Transverse colon (tissue), 4 donors: Measurements from ENCODE around the gene GALNT18. TPM values are rescaled to one million over a fixed set of nuclear protein-coding genes. Genes with fewer than 3 reads are reported as not detected.

Experiments
- DNase-seq: peaks from one replicate; pipeline ENCODE4 v3.0.0-alpha.2; 2019
- H3K27ac ChIP-seq, 4 donors: fragments of 200-600 bp; sonication (generic); 2 replicates each; pipeline ENCODE4 v1.5.1; 2016 to 2018; ENCODE audit warnings: inconsistent platforms in 4 of 4
- H3K27me3 ChIP-seq: fragments of 200-600 bp; sonication (generic); 2 replicates; pipeline ENCODE4 v1.5.1; 2017; ENCODE audit warnings: inconsistent platforms
- H3K36me3 ChIP-seq, 4 donors: fragments of 200-600 bp; sonication (generic); 2 replicates each; pipeline ENCODE4 v1.5.1; 2017 to 2019; ENCODE audit warnings: inconsistent platforms in 4 of 4
- H3K4me1 ChIP-seq, 4 donors: fragments of 200-600 bp; sonication (generic); 2 replicates each; pipeline ENCODE4 v1.5.1; 2017 to 2020; ENCODE audit warnings: inconsistent platforms in 4 of 4
- H3K4me3 ChIP-seq, 4 donors: fragments of 200-600 bp; sonication (generic); 1 replicate in 1 of 4; 2 replicates in 3 of 4; pipeline versions ENCODE4 v1.5.1 to v1.6.1; 2017 to 2019; ENCODE audit warnings: inconsistent platforms in 4 of 4
- H3K9me3 ChIP-seq, 2 donors: fragments of 200-600 bp; sonication (generic); 2 replicates each; pipeline ENCODE4 v1.5.1; 2017 to 2019; ENCODE audit warnings: inconsistent platforms in 2 of 2
- CTCF ChIP-seq, 5 experiments: fragments of 200-600 bp in 3 of 5; fragments of 450-650 bp in 2 of 5; sonication (generic) in 3 of 5; IDR thresholded peaks; 1 replicate in 2 of 5; 2 replicates in 3 of 5; pipeline ENCODE4 v1.5.1; 2016 to 2017; ENCODE audit warnings: antibody characterized with exemption in 5 of 5, inconsistent platforms in 3 of 5, mild to moderate bottlenecking in 2 of 5, moderate library complexity in 1 of 5
- EP300 ChIP-seq: sonication (generic); formaldehyde crosslinking; IDR thresholded peaks from one replicate; pipeline ENCODE4 v1.6.1; 2017; ENCODE audit warnings: antibody characterized with exemption, low read depth
- POLR2A ChIP-seq: fragments of 450-650 bp; IDR thresholded peaks from one replicate; pipeline ENCODE4 v1.6.1; 2016; ENCODE audit warnings: antibody characterized with exemption, mild to moderate bottlenecking, moderate library complexity
- POLR2AphosphoS5 ChIP-seq, 3 donors: sonication (generic); formaldehyde crosslinking; IDR thresholded peaks; one replicate each; pipeline ENCODE4 v1.6.1; 2016; ENCODE audit warnings: antibody characterized with exemption in 3 of 3
- WGBS, 2 donors: methylation state at CpG; one replicate each; pipeline ENCODE4 v1.1.5; 2018; ENCODE audit warnings: low coverage in 1 of 2; 5-methylcytosine and 5-hydroxymethylcytosine counted together
- in situ Hi-C, 4 donors: fragments of 200-750 bp; cut with MboI; loops; one replicate each; pipeline versions ENCODE4 v1.15.0 to v1.15.1; 2017; ENCODE audit warnings: low sequenced_read_pairs in 3 of 4, low pct_ligation_motif_present in 1 of 4, low pct_unique_long_range_greater_than_20kb in 1 of 4
- intact Hi-C: fragments of 100-400 bp; cut with DNase I; formaldehyde crosslinking; loops from one replicate; pipeline ENCODE4 v1.15.1; 2023; ENCODE audit warnings: low total_unique reads
- total RNA-seq, 4 donors: library from RNA; depleted of rRNA; stranded (reverse); fragments of >200 nt; gene quantifications; one replicate each; pipeline ENCODE4 v1.1.0, GENCODE V29; 2016

The GALNT18 gene
- total RNA-seq, 4 donors from 2014 or later: 5.6 to 22.1 (median 8.4) TPM

GRCh38 chr11:11500744-11501487 is 120.9 kb downstream of the GALNT18 start:
- Histone ChIP-seq H3K4me3 (no peak overlapping the region), H3K4me1 (peaks cover 15 to 40% (median 27%) of the 10 kb centered on the region in 4 donors), H3K27ac (peak overlapping the region in 2 of 4 donors; percentile 66 to 72), H3K9me3 (no peaks in the 10 kb centered on the region), H3K36me3 (no peaks in the 10 kb centered on the region), H3K27me3 (no peaks in the 10 kb centered on the region)
- DNase-seq: no peak
- TF ChIP-seq EP300 (no peak), CTCF (IDR thresholded peaks at IDR 0.05) (no peak), POLR2A (no peak), POLR2AphosphoS5 (IDR thresholded peaks at IDR 0.05) (no peak)
- intact Hi-C loops (loop anchor here (5.0 kb wide), 1 partner anchor 1591 kb away; no protein-coding TSS in a partner anchor), in situ Hi-C loops (no loop called here)
- WGBS, 2 donors: 35 to 75% methylated on average over 3 to 9 of the region's 9 CpGs

- intact Hi-C loops (no loop called here), in situ Hi-C loops (no loop called here)
- no peaks in the 10 kb centered on the region for H3K27me3 ChIP-seq
- peaks cover 12 to 32% (median 21%) of the 10 kb centered on the region in 4 donors for H3K4me1 ChIP-seq
- no peak overlapping the region for H3K4me3 ChIP-seq
- DNase-seq: no peak
- H3K9me3 ChIP-seq: no peaks in the 10 kb centered on the region
- TF ChIP-seq POLR2A (no peak), CTCF (IDR thresholded peaks at IDR 0.05) (no peak), POLR2AphosphoS5 (IDR thresholded peaks at IDR 0.05) (no peak), EP300 (no peak)
- WGBS, 2 donors: 73 to 78% methylated on average over 2 of the region's 2 CpGs
- H3K27ac ChIP-seq: no peak overlapping the region
- no peaks in the 10 kb centered on the region for H3K36me3 ChIP-seq
Observed at GRCh38 chr11:11499300-11499699, 122.5 kb downstream of the GALNT18 start.

- H3K27me3 ChIP-seq: no peaks in the 10 kb centered on the region
- in situ Hi-C loops: no loop called here
- 63 to 83% methylated on average over 3 of the region's 3 CpGs for WGBS, 2 donors
Observed at GRCh38 chr11:11498195-11498594, 123.6 kb downstream of the GALNT18 start.

More at GRCh38 chr11:11498195-11498594, 123.6 kb downstream of the GALNT18 start:
- H3K4me3 ChIP-seq: no peak overlapping the region
- no peaks in the 10 kb centered on the region for H3K9me3 ChIP-seq
- H3K4me1 ChIP-seq: peaks cover 11 to 21% (median 18%) of the 10 kb centered on the region in 4 donors
- TF ChIP-seq CTCF (IDR thresholded peaks at IDR 0.05) (no peak), POLR2A (no peak), EP300 (no peak), POLR2AphosphoS5 (IDR thresholded peaks at IDR 0.05) (no peak)
- intact Hi-C loops: no loop called here
- no peaks in the 10 kb centered on the region for H3K36me3 ChIP-seq
- no peak for DNase-seq
- no peak overlapping the region for H3K27ac ChIP-seq
